Measurements from ENCODE around the gene SLC26A1.

Gene SLC26A1

GRCh38 chr4:998096-998691 is 5.0 kb upstream of the SLC26A1 start:
- DNase-seq, result no peak

- no peak for DNase-seq
These were observed 4.3 kb upstream of the SLC26A1 start for GRCh38 chr4:997375-998071.

GRCh38 chr4:996997-997374 is 3.8 kb upstream of the SLC26A1 start:
- no peak for DNase-seq

- DNase-seq, result no peak
These were observed 3.1 kb upstream of the SLC26A1 start for GRCh38 chr4:996030-996996.

GRCh38 chr4:995311-996026 is 2.3 kb upstream of the SLC26A1 start:
- DNase-seq, result no peak

GRCh38 chr4:992297-993110 is 700 bp downstream of the SLC26A1 start:
- DNase-seq, result no peak

GRCh38 chr4:991451-992296 is 1.5 kb downstream of the SLC26A1 start:
- DNase-seq, result no peak

- no peak for DNase-seq
These were observed 2.3 kb downstream of the SLC26A1 start for GRCh38 chr4:990746-991367.

- no peak for DNase-seq
These were observed 3.3 kb downstream of the SLC26A1 start for GRCh38 chr4:989722-990471.

GRCh38 chr4:988726-989721 is 4.2 kb downstream of the SLC26A1 start:
- DNase-seq, result no peak

GRCh38 chr4:987624-988513 is 5.3 kb downstream of the SLC26A1 start:
- DNase-seq, result no peak

- DNase-seq, result no peak
These were observed 6.2 kb downstream of the SLC26A1 start, which contains the start of gene IDUA for GRCh38 chr4:986879-987623. Gene IDUA (plus strand): TSS chr4:987044. CDS start chr4:987085, 41 bp downstream.

GRCh38 chr4:986428-986878 is 6.8 kb downstream of the SLC26A1 start:
- no peak for DNase-seq

GRCh38 chr4:985123-985830 is 7.9 kb downstream of the SLC26A1 start:
- DNase-seq, result no peak

- no peak for DNase-seq
These were observed 8.7 kb downstream of the SLC26A1 start for GRCh38 chr4:984336-985054.

All from NCI-H2107 (cell line).